GM12875 (cell line): ENCODE measurements around the gene SYT6.

Source experiments
- H3K4me3 ChIP-seq: one replicate; pipeline ENCODE4 v1.5.1; 2011; ENCODE audit warnings: low read depth, low read length, control low read depth
- CTCF ChIP-seq: IDR thresholded peaks from 2 replicates; pipeline ENCODE4 v1.5.1; 2011; ENCODE audit warnings: low read depth, mild to moderate bottlenecking, control low read depth, inconsistent platforms, low read length, moderate library complexity, borderline replicate concordance; ENCODE audit not compliant: insufficient read depth

SYT6 gene

GRCh38 chr1:114189398-114189797 is 35.7 kb upstream of the SYT6 start:
- TF ChIP-seq CTCF, result no peak
- H3K4me3 ChIP-seq, result no peak overlapping the region

DNA sequence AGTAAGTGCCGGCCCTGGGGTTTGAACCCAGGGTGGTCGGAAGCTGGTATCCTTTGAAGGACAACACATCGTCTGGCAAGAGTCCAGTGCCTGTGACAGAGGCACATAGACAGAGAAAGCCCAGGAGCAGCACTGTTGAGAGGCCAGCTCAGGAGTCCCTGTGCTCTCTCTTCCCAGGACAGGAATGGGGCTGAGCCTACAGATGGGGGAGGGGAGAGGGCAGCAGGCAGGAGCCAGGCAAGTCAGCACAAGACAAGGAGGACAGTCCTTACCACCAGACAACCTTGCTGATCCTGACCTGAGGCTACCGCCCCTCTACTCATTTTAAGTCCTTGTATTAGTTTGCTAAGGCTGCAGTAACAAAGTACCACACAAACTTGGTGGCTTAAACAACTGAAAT is 27.7 kb upstream of the SYT6 start:
- TF ChIP-seq CTCF, result no peak
- H3K4me3 ChIP-seq, result no peak overlapping the region

- TF ChIP-seq CTCF, result no peak
Observed at GRCh38 chr1:114180742-114181141, 27.1 kb upstream of the SYT6 start.

GRCh38 chr1:114178936-114179335 is 25.3 kb upstream of the SYT6 start:
- TF ChIP-seq CTCF, result no peak
- H3K4me3 ChIP-seq, result no peak overlapping the region

More at GRCh38 chr1:114180742-114181141, 27.1 kb upstream of the SYT6 start:
- no peak overlapping the region for H3K4me3 ChIP-seq

- no peak overlapping the region for H3K4me3 ChIP-seq
- TF ChIP-seq CTCF, result no peak
Observed at GRCh38 chr1:114177282-114177681, 23.6 kb upstream of the SYT6 start.

- no peak for TF ChIP-seq CTCF
- H3K4me3 ChIP-seq, result no peak overlapping the region
Observed at GRCh38 chr1:114176366-114176765, 22.7 kb upstream of the SYT6 start.

DNA sequence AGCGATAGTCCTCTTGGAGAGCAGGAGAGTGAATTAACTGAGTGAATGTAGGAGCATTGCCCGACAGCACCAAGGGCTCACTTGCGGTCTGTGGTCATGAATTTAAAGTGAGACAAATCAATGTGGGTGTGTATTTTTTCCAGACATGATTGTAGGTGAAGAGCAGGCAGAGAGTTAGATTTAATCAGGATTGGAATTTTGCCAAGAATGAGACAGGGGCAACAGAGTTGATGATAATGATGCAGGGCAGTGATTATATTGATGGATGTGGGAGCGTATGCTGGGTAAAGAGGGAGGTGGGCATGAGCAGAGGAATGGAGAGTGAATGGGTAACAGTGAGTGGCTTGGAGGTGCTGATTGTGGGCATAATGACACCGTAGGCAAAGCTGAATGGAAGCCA is 20.0 kb upstream of the SYT6 start:
- H3K4me3 ChIP-seq, result no peak overlapping the region
- no peak for TF ChIP-seq CTCF
